GM23338 (cell line): Measurements from ENCODE around the gene DUSP1. TPM values are rescaled to one million over a fixed set of nuclear protein-coding genes. Genes with fewer than 3 reads are reported as not detected.

Source experiments
- ATAC-seq: fragments of 200-7000 bp; cut with Tn5 transposase; 3 replicates; pipeline ENCODE4 v1.9.1; 2020
- DNase-seq: peaks from one replicate; pipeline ENCODE4 v3.0.0-alpha.2; 2015; ENCODE audit warnings: low spot score
- H2AFZ ChIP-seq: fragments of 200-600 bp; sonication (generic); 2 replicates; pipeline ENCODE4 v1.8.0; 2016; ENCODE audit warnings: antibody characterized with exemption, mild to moderate bottlenecking, moderate library complexity
- H3F3A ChIP-seq: fragments of 200-600 bp; sonication (generic); replicated peaks from 2 replicates; pipeline ENCODE4 v1.8.0; 2017; ENCODE audit warnings: antibody characterized with exemption, mixed run types, low read depth
- H3K27ac ChIP-seq: fragments of 200-600 bp; sonication (generic); 2 replicates; pipeline ENCODE4 v1.6.1; 2016; ENCODE audit warnings: low read depth
- H3K27me3 ChIP-seq: fragments of 200-600 bp; sonication (generic); 2 replicates; pipeline ENCODE4 v1.8.0; 2016; ENCODE audit warnings: mild to moderate bottlenecking, mixed run types, moderate library complexity; ENCODE audit not compliant: insufficient read depth
- H3K36me3 ChIP-seq: fragments of 200-600 bp; sonication (generic); 2 replicates; pipeline ENCODE4 v1.8.0; 2016; ENCODE audit warnings: mild to moderate bottlenecking; ENCODE audit not compliant: insufficient read depth
- H3K4me1 ChIP-seq: fragments of 200-600 bp; sonication (generic); 2 replicates; pipeline ENCODE4 v1.8.0; 2016; ENCODE audit warnings: mild to moderate bottlenecking, moderate library complexity; ENCODE audit not compliant: insufficient read depth
- H3K4me2 ChIP-seq: fragments of 200-600 bp; sonication (generic); 2 replicates; pipeline ENCODE4 v1.7.1; 2017; ENCODE audit warnings: mixed run types
- H3K4me3 ChIP-seq: fragments of 200-600 bp; sonication (generic); 2 replicates; pipeline ENCODE4 v1.6.1; 2016; ENCODE audit warnings: mixed run types
- H3K79me2 ChIP-seq: fragments of 200-600 bp; sonication (generic); replicated peaks from 2 replicates; pipeline ENCODE4 v1.8.0; 2017; ENCODE audit warnings: mild to moderate bottlenecking; ENCODE audit not compliant: insufficient read depth
- H3K9me2 ChIP-seq: fragments of 200-600 bp; sonication (generic); 2 replicates; pipeline ENCODE4 v1.8.0; 2017; ENCODE audit not compliant: insufficient read depth
- H4K20me1 ChIP-seq: fragments of 200-600 bp; sonication (generic); replicated peaks from 2 replicates; pipeline ENCODE4 v1.8.0; 2017; ENCODE audit warnings: mild to moderate bottlenecking; ENCODE audit not compliant: insufficient read depth
- H3K27ac Mint-ChIP-seq: 2 replicates; pipeline ENCODE4 v1.8.0; 2020; ENCODE audit warnings: inconsistent platforms, mild to moderate bottlenecking, moderate library complexity, mixed read lengths
- H3K27me3 Mint-ChIP-seq: 3 replicates; pipeline ENCODE4 v1.8.0; 2022; ENCODE audit warnings: low read depth, mild to moderate bottlenecking, moderate library complexity, mixed read lengths, inconsistent platforms; ENCODE audit not compliant: insufficient read depth, poor library complexity
- H3K36me3 Mint-ChIP-seq: 3 replicates; pipeline ENCODE4 v1.8.0; 2021; ENCODE audit warnings: low read depth, mild to moderate bottlenecking, inconsistent platforms, moderate library complexity, mixed read lengths
- H3K4me1 Mint-ChIP-seq: 3 replicates; pipeline ENCODE4 v1.8.0; 2020; ENCODE audit warnings: mild to moderate bottlenecking, inconsistent platforms, mixed read lengths
- H3K4me3 Mint-ChIP-seq: 3 replicates; pipeline ENCODE4 v1.8.0; 2021; ENCODE audit warnings: moderate library complexity, mild to moderate bottlenecking, inconsistent platforms, mixed read lengths
- H3K9me3 Mint-ChIP-seq: 3 replicates; pipeline ENCODE4 v1.8.0; 2020; ENCODE audit warnings: moderate library complexity, mild to moderate bottlenecking, inconsistent platforms, mixed read lengths
- EZH2 ChIP-seq: fragments of 200-600 bp; sonication (generic); IDR thresholded peaks from one replicate; pipeline ENCODE4 v1.8.0; 2017; ENCODE audit warnings: antibody characterized with exemption, mild to moderate bottlenecking, low read depth; ENCODE audit not compliant: unreplicated experiment
- STAT1 ChIP-seq: IDR thresholded peaks from one replicate; pipeline ENCODE4 v1.6.1; 2016; ENCODE audit warnings: antibody characterized with exemption; ENCODE audit not compliant: unreplicated experiment
- polyA plus RNA-seq: library from polyadenylated mRNA; unstranded; fragments of >200 nt; fragmentation: Nextera tagmentation; extraction: Ambion mirVana; gene quantifications from 2 replicates; pipeline ENCODE4 v1.2.1, GENCODE V29; 2016
- total RNA-seq: library from RNA; depleted of rRNA; stranded (reverse); fragments of >200 nt; shearing (Covaris generic); gene quantifications from 2 replicates; pipeline ENCODE4 v1.2.3, GENCODE V29; 2014
- TF ChIP-seq, protein P1 (sequence below): fragments of 250-450 bp; sonication (Bioruptor Pico); IDR thresholded peaks from 2 replicates; pipeline ENCODE4 v1.5.0; 2020; ENCODE audit warnings: mild to moderate bottlenecking, moderate library complexity
- TF ChIP-seq, protein P2 (sequence below), 2 experiments: fragments of 200-600 bp in 1 of 2; sonication (generic) in 1 of 2; conservative IDR thresholded peaks; 2 replicates each; pipeline versions ENCODE4 v1.5.1 to v1.6.1; 2016 to 2017; ENCODE audit warnings: antibody characterized with exemption in 2 of 2, low read depth in 2 of 2, mild to moderate bottlenecking in 2 of 2, moderate library complexity in 1 of 2

The DUSP1 gene
- total and polyA plus RNA-seq, 2 experiments from 2014 or later, result 9.7 to 17.2 TPM

DNA sequence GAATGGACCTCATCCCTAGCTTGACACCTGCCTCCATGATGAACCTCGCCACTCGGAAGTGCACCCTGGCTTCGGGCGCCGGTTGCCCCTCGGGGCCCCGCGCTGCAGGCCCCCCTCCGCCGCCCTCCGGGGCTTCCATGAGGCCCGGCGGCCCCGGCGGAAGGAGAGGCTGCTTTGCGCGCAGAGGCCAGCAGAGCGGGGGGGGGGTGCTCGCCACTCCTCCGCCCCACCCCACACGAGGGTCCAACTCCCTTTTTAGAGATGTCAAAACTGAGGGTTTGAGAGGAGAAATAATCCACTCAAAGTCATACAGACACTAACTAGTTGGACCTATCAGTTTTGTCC is 7.9 kb downstream of the DUSP1 start (continued):
- TF ChIP-seq, protein P1, sequence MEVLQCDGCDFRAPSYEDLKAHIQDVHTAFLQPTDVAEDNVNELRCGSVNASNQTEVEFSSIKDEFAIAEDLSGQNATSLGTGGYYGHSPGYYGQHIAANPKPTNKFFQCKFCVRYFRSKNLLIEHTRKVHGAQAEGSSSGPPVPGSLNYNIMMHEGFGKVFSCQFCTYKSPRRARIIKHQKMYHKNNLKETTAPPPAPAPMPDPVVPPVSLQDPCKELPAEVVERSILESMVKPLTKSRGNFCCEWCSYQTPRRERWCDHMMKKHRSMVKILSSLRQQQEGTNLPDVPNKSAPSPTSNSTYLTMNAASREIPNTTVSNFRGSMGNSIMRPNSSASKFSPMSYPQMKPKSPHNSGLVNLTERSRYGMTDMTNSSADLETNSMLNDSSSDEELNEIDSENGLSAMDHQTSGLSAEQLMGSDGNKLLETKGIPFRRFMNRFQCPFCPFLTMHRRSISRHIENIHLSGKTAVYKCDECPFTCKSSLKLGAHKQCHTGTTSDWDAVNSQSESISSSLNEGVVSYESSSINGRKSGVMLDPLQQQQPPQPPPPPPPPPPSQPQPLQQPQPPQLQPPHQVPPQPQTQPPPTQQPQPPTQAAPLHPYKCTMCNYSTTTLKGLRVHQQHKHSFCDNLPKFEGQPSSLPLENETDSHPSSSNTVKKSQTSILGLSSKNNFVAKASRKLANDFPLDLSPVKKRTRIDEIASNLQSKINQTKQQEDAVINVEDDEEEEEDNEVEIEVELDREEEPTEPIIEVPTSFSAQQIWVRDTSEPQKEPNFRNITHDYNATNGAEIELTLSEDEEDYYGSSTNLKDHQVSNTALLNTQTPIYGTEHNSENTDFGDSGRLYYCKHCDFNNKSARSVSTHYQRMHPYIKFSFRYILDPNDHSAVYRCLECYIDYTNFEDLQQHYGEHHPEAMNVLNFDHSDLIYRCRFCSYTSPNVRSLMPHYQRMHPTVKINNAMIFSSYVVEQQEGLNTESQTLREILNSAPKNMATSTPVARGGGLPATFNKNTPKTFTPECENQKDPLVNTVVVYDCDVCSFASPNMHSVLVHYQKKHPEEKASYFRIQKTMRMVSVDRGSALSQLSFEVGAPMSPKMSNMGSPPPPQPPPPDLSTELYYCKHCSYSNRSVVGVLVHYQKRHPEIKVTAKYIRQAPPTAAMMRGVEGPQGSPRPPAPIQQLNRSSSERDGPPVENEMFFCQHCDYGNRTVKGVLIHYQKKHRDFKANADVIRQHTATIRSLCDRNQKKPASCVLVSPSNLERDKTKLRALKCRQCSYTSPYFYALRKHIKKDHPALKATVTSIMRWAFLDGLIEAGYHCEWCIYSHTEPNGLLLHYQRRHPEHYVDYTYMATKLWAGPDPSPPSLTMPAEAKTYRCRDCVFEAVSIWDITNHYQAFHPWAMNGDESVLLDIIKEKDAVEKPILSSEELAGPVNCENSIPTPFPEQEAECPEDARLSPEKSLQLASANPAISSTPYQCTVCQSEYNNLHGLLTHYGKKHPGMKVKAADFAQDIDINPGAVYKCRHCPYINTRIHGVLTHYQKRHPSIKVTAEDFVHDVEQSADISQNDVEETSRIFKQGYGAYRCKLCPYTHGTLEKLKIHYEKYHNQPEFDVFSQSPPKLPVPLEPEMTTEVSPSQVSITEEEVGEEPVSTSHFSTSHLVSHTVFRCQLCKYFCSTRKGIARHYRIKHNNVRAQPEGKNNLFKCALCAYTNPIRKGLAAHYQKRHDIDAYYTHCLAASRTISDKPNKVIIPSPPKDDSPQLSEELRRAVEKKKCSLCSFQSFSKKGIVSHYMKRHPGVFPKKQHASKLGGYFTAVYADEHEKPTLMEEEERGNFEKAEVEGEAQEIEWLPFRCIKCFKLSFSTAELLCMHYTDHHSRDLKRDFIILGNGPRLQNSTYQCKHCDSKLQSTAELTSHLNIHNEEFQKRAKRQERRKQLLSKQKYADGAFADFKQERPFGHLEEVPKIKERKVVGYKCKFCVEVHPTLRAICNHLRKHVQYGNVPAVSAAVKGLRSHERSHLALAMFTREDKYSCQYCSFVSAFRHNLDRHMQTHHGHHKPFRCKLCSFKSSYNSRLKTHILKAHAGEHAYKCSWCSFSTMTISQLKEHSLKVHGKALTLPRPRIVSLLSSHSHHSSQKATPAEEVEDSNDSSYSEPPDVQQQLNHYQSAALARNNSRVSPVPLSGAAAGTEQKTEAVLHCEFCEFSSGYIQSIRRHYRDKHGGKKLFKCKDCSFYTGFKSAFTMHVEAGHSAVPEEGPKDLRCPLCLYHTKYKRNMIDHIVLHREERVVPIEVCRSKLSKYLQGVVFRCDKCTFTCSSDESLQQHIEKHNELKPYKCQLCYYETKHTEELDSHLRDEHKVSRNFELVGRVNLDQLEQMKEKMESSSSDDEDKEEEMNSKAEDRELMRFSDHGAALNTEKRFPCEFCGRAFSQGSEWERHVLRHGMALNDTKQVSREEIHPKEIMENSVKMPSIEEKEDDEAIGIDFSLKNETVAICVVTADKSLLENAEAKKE (CRISPR knock-in tag), result no peak

DNA sequence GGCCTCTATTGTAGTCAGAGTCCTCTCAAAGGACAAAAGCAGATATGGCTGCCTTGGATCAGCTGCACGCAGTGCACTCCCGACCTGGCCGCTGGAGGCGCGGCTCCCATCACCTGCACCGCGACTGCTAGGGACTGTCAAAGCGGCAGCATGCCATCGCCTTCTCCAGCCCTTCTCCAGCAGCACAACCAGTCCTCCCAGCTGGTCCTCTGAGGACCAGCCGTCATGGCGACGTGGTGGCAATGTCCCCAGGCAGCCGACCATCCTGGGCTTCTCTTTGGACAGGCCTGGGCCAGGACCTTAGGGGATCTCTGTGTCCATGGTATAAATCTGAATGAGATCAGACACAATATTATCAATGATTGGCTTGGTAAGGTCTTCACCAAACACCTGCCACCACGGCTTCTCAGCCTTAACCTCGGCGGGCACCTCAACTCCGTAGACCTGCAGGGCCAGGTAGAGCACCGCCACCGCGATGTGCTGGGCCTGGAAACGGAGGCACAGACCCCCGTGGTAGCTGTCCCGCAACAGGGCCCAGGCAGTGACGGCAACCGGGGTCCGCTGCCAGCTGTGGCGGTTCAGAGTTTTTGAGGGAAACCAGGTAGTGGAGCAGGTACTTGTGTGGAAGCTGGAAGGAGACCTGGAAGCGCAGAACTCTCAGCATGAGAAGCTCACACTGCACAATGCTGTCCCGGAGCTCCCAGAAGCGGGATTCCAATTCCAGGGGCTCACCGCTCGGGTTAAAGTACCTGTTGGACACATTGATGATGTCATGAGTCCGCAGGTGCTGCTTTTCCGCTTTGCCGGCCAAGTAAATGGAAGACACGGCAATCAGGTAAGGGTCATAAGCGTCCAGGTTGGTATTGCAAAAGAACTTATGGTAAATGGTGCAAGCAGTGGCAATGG is 8.5 kb downstream of the DUSP1 start:
- Mint-ChIP-seq H3K9me3 (no peaks in the 10 kb centered on the region), H3K27ac (no peak overlapping the region), H3K27me3 (no peaks in the 10 kb centered on the region), H3K4me1 (peaks cover 29% of the 10 kb centered on the region), H3K36me3 (peaks cover 2% of the 10 kb centered on the region; the same call in 1 of the 3 replicates), H3K4me3 (no peak overlapping the region)
- Histone ChIP-seq H3K4me1 (no peaks in the 10 kb centered on the region), H3K36me3 (peaks cover under 1% of the 10 kb centered on the region; the same call in 1 of the 2 replicates), H4K20me1 (peaks cover under 1% of the 10 kb centered on the region; the same call in 1 of the 2 replicates), H3K4me2 (no peak overlapping the region), H3K4me3 (no peak overlapping the region), H3K27me3 (no peaks in the 10 kb centered on the region; the same call in 1 of the 2 replicates), H3F3A (no peaks in the 10 kb centered on the region; the same call in 1 of the 2 replicates), H3K27ac (no peak overlapping the region), H3K79me2 (no peaks in the 10 kb centered on the region), H2AFZ (no peak overlapping the region), H3K9me2 (no peaks in the 10 kb centered on the region)
- ATAC-seq, result no peak
- no peak for DNase-seq
- TF ChIP-seq, protein P1 (CRISPR knock-in tag), result no peak
- TF ChIP-seq, protein P2, sequence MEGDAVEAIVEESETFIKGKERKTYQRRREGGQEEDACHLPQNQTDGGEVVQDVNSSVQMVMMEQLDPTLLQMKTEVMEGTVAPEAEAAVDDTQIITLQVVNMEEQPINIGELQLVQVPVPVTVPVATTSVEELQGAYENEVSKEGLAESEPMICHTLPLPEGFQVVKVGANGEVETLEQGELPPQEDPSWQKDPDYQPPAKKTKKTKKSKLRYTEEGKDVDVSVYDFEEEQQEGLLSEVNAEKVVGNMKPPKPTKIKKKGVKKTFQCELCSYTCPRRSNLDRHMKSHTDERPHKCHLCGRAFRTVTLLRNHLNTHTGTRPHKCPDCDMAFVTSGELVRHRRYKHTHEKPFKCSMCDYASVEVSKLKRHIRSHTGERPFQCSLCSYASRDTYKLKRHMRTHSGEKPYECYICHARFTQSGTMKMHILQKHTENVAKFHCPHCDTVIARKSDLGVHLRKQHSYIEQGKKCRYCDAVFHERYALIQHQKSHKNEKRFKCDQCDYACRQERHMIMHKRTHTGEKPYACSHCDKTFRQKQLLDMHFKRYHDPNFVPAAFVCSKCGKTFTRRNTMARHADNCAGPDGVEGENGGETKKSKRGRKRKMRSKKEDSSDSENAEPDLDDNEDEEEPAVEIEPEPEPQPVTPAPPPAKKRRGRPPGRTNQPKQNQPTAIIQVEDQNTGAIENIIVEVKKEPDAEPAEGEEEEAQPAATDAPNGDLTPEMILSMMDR (conservative IDR thresholded peaks at IDR 0.05; ENCODE audit: low read depth in 2 of 2), result no peak
- TF ChIP-seq STAT1, result no peak
- no peak for TF ChIP-seq EZH2
